ENCODE measurements around the gene EME1. TPM values are rescaled to one million over a fixed set of nuclear protein-coding genes. Genes with fewer than 3 reads are reported as not detected.

The EME1 gene
- total and polyA plus RNA-seq, 2 experiments from 2014 or later: 14.4 to 15.9 TPM

GRCh38 chr17:50365649-50366393 lies 7.2 kb upstream of the EME1 start:
- peaks cover 1% of the 10 kb centered on the region; the same call in 1 of the 2 replicates for H3K79me2 ChIP-seq (replicated peaks; ENCODE audit: insufficient read depth)
- Mint-ChIP-seq H3K27me3 (ENCODE audit: insufficient read depth, low read depth, poor library complexity) (peaks cover 12% of the 10 kb centered on the region), H3K4me3 (no peak overlapping the region), H3K36me3 (ENCODE audit: low read depth) (peaks cover 39% of the 10 kb centered on the region), H3K27ac (peak overlapping the region; percentile 77; the same call in 1 of the 2 replicates), H3K4me1 (peaks cover 35% of the 10 kb centered on the region), H3K9me3 (no peaks in the 10 kb centered on the region; the same call in 2 of the 3 replicates)
- no peaks in the 10 kb centered on the region for H3K27me3 ChIP-seq (ENCODE audit: insufficient read depth)
- H4K20me1 ChIP-seq (replicated peaks; ENCODE audit: insufficient read depth): peaks cover 9% of the 10 kb centered on the region
- H3K4me3 ChIP-seq: no peak overlapping the region
- peaks cover 19% of the 10 kb centered on the region for H3K4me1 ChIP-seq (ENCODE audit: insufficient read depth)
- DNase-seq (ENCODE audit: low spot score) (no peak), ATAC-seq (no peak)
- H2AFZ ChIP-seq: no peak overlapping the region
- no peaks in the 10 kb centered on the region for H3K9me2 ChIP-seq (ENCODE audit: insufficient read depth)
- H3K27ac ChIP-seq (ENCODE audit: low read depth): no peak overlapping the region
- H3F3A ChIP-seq (replicated peaks; ENCODE audit: low read depth): no peaks in the 10 kb centered on the region
- peaks cover 22% of the 10 kb centered on the region; the same call in 1 of the 2 replicates for H3K36me3 ChIP-seq (ENCODE audit: insufficient read depth)
- TF ChIP-seq POLR2AphosphoS5 (IDR thresholded peaks at IDR 0.05; ENCODE audit: low read depth): no peak
- no peak for TF ChIP-seq CREB1 (CRISPR knock-in tag; IDR thresholded peaks at IDR 0.05; ENCODE audit: low read depth)
- TF ChIP-seq REST (IDR thresholded peaks at IDR 0.05; ENCODE audit: unreplicated experiment): no peak
- TF ChIP-seq EZH2phosphoT487 (IDR thresholded peaks at IDR 0.05; ENCODE audit: unreplicated experiment): no peak
- no peak for TF ChIP-seq JUNB (IDR thresholded peaks at IDR 0.05; ENCODE audit: unreplicated experiment)
- no peak for TF ChIP-seq CTCF (conservative IDR thresholded peaks at IDR 0.05; ENCODE audit: low read depth in 2 of 2)
- TF ChIP-seq STAT1 (IDR thresholded peaks at IDR 0.05; ENCODE audit: unreplicated experiment): no peak
- no peak for TF ChIP-seq ZNF331 (CRISPR knock-in tag; IDR thresholded peaks at IDR 0.05; ENCODE audit: low read depth)
- TF ChIP-seq EZH2 (IDR thresholded peaks at IDR 0.05; ENCODE audit: low read depth, unreplicated experiment): no peak
- TF ChIP-seq ZNF462 (CRISPR knock-in tag; IDR thresholded peaks at IDR 0.05): no peak
- no peak for TF ChIP-seq NANOG (IDR thresholded peaks at IDR 0.05; ENCODE audit: borderline replicate concordance)
- H3K4me2 ChIP-seq: no peak overlapping the region
